ENCODE measurements around the gene SLC2A1. TPM values are rescaled to one million over a fixed set of nuclear protein-coding genes. Genes with fewer than 3 reads are reported as not detected.

SLC2A1 gene
- total and polyA plus RNA-seq, 4 donors, result 9.5 to 143 (median 28.6) TPM

DNA sequence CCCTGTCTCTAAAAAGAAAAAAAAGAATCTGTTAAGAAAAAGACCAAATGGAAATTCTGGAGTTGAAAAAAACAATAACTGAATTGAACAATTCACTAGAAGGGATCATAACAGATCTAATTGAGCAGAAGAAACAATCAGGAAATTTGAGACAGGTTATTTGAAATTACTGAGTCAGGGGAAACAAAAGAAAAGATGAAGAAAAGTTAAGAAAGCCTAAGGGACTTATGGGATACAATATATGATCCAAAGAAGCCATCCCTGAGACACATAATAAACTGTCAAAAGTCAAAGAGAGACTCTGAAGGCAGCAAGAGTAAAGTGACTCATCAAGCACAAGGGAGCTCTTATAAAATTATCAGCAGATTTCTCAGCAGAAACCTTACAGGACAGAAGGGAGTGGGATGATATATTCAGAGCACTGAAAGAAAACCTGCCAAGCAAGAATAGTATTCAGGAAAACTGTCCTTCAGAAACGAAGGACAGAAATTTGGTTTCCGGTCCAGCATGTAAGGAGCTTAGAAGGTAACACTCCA lies 44.5 kb downstream of the SLC2A1 start:
- ATAC-seq (ENCODE audit: insufficient read depth, low FRiP score), result no peak
- Histone ChIP-seq H3K4me3 (no peak overlapping the region), H3K27me3 (ENCODE audit: control insufficient read depth in 3 of 3, insufficient read depth in 3 of 3, low read length in 2 of 3) (no peaks in the 10 kb centered on the region), H3K36me3 (ENCODE audit: control insufficient read depth in 4 of 4, insufficient read depth in 4 of 4, low read length in 4 of 4) (no peaks in the 10 kb centered on the region), H3K9ac (ENCODE audit: insufficient read depth in 1 of 2, low read length in 2 of 2) (no peak overlapping the region), H3K4me1 (ENCODE audit: control insufficient read depth in 5 of 5, insufficient read depth in 5 of 5, low read length in 5 of 5) (no peaks in the 10 kb centered on the region), H3K9me3 (ENCODE audit: control insufficient read depth in 4 of 4, insufficient read depth in 3 of 4, low read length in 3 of 4) (peaks cover 0 to 7% (median 2%) of the 10 kb centered on the region in 4 donors), H3K27ac (ENCODE audit: low read depth in 1 of 2, low read length in 1 of 2) (no peak overlapping the region)
- no peak for DNase-seq
- WGBS, 2 donors, result 40 to 98% methylated on average over 2 of the region's 2 CpGs
- TF ChIP-seq, protein P1, sequence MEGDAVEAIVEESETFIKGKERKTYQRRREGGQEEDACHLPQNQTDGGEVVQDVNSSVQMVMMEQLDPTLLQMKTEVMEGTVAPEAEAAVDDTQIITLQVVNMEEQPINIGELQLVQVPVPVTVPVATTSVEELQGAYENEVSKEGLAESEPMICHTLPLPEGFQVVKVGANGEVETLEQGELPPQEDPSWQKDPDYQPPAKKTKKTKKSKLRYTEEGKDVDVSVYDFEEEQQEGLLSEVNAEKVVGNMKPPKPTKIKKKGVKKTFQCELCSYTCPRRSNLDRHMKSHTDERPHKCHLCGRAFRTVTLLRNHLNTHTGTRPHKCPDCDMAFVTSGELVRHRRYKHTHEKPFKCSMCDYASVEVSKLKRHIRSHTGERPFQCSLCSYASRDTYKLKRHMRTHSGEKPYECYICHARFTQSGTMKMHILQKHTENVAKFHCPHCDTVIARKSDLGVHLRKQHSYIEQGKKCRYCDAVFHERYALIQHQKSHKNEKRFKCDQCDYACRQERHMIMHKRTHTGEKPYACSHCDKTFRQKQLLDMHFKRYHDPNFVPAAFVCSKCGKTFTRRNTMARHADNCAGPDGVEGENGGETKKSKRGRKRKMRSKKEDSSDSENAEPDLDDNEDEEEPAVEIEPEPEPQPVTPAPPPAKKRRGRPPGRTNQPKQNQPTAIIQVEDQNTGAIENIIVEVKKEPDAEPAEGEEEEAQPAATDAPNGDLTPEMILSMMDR (IDR thresholded peaks at IDR 0.05; ENCODE audit: control extremely low read depth, extremely low read depth), result no peak

DNA sequence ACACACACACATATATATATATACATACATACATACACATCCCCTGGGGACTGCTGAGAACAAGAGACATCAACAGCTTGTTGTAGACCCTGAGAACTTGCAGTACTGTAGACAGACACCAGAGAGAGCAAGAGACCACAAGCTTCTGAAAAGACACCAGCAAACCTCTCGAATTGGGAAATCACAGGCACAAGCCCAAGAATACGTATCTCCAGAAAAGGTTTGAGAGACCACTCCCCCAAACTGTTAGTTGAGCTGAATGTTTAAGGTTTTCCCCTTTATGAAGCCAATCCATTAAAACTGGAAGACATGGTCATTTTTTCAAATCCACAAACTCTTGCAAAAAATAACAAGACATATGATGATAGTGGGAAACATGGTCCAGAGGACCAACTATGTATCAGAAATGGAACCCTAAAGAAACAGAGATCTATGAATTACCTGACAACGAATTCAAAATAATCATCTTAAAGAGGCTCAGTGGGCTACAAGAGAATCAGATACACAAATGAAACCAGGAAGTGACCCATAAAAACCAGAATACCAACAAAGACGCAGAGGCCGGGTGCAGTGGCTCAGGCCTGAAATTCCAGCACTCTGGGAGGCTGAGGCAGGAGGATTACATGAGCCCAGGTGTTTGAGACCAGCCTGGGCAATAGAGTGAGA lies 45.1 kb downstream of the SLC2A1 start:
- WGBS, 2 donors, result 46 to 52% methylated on average over 5 of the region's 5 CpGs

DNA sequence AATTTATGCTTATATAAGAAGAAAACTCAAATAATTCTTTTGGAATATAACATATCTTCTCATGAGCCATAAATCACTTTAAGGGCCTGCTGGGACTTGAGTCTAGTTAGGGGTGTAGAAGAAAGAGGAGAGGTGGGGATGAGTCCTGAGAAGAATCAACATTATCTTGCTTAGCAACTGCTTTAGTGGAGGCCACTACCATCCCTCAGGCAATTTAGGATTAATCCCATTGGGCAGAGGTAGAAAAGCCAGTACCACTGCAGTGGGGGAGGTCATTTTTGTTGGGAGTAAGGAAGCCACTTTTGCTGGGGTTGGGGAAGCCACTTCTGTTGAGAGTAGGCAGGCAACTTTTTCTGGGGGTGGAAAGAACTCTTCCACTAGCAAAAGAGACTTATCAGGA lies 47.7 kb downstream of the SLC2A1 start:
- Histone ChIP-seq H3K27ac (ENCODE audit: low read depth in 1 of 2, low read length in 1 of 2) (no peak overlapping the region), H3K27me3 (ENCODE audit: control insufficient read depth in 3 of 3, insufficient read depth in 3 of 3, low read length in 2 of 3) (no peaks in the 10 kb centered on the region), H3K36me3 (ENCODE audit: control insufficient read depth in 4 of 4, insufficient read depth in 4 of 4, low read length in 4 of 4) (no peaks in the 10 kb centered on the region), H3K9ac (ENCODE audit: insufficient read depth in 1 of 2, low read length in 2 of 2) (no peak overlapping the region), H3K4me1 (ENCODE audit: control insufficient read depth in 5 of 5, insufficient read depth in 5 of 5, low read length in 5 of 5) (no peaks in the 10 kb centered on the region), H3K9me3 (ENCODE audit: control insufficient read depth in 4 of 4, insufficient read depth in 3 of 4, low read length in 3 of 4) (peaks cover 0 to 4% (median 2%) of the 10 kb centered on the region in 4 donors), H3K4me3 (no peak overlapping the region)
- ATAC-seq (ENCODE audit: insufficient read depth, low FRiP score), result no peak
- DNase-seq, result no peak
- TF ChIP-seq, protein P1 (IDR thresholded peaks at IDR 0.05; ENCODE audit: control extremely low read depth, extremely low read depth), result no peak

More for the DNA sequence above, 45.1 kb downstream of the SLC2A1 start:
- H3K27me3 ChIP-seq (ENCODE audit: control insufficient read depth in 3 of 3, insufficient read depth in 3 of 3, low read length in 2 of 3), result no peaks in the 10 kb centered on the region
- peak; percentile 53 for ATAC-seq (ENCODE audit: insufficient read depth, low FRiP score)
- no peak overlapping the region for H3K27ac ChIP-seq (ENCODE audit: low read depth in 1 of 2, low read length in 1 of 2)
- H3K4me1 ChIP-seq (ENCODE audit: control insufficient read depth in 5 of 5, insufficient read depth in 5 of 5, low read length in 5 of 5), result no peaks in the 10 kb centered on the region
- peaks cover 0 to 7% (median 2%) of the 10 kb centered on the region in 4 donors for H3K9me3 ChIP-seq (ENCODE audit: control insufficient read depth in 4 of 4, insufficient read depth in 3 of 4, low read length in 3 of 4)
- TF ChIP-seq, protein P1 (IDR thresholded peaks at IDR 0.05; ENCODE audit: control extremely low read depth, extremely low read depth), result peak; percentile 94
- no peak overlapping the region for H3K4me3 ChIP-seq
- H3K36me3 ChIP-seq (ENCODE audit: control insufficient read depth in 4 of 4, insufficient read depth in 4 of 4, low read length in 4 of 4), result no peaks in the 10 kb centered on the region
- H3K9ac ChIP-seq (ENCODE audit: insufficient read depth in 1 of 2, low read length in 2 of 2), result no peak overlapping the region
- DNase-seq, result peak; percentile 68 to 87 (median 87)
